AG10803 (cell line): ENCODE results near the gene ACR.

ENCODE experiments used
- DNase-seq: peaks from one replicate; pipeline ENCODE4 v3.0.0; 2010; ENCODE audit warnings: low read depth
- H3K4me3 ChIP-seq: 2 replicates; pipeline ENCODE4 v1.5.1; 2011; ENCODE audit warnings: mild to moderate bottlenecking, low read length, control low read depth
- CTCF ChIP-seq: conservative IDR thresholded peaks from 2 replicates; pipeline ENCODE4 v1.5.1; 2011; ENCODE audit warnings: mild to moderate bottlenecking, low read length, control low read depth, inconsistent platforms

Gene ACR

GRCh38 chr22:50737728-50738648 lies at the start of gene ACR:
TSS of gene ACR (plus strand) at chr22:50738204. CDS start at chr22:50738236, 32 bp downstream.
- no peak for DNase-seq
- TF ChIP-seq CTCF: no peak
- no peak within 1 kb of the TSS for H3K4me3 ChIP-seq

- H3K4me3 ChIP-seq: no peak overlapping the region
- DNase-seq: no peak
- TF ChIP-seq CTCF: no peak
Measured at GRCh38 chr22:50688448-50688847, 49.6 kb upstream of the ACR start.

GRCh38 chr22:50691521-50691920 lies 46.5 kb upstream of the ACR start:
- H3K4me3 ChIP-seq: no peak overlapping the region
- DNase-seq: peak; percentile 29
- peak; percentile 63 for TF ChIP-seq CTCF

- no peak overlapping the region for H3K4me3 ChIP-seq
- TF ChIP-seq CTCF: no peak
- DNase-seq: no peak
Measured at GRCh38 chr22:50693462-50693861, 44.5 kb upstream of the ACR start.

- TF ChIP-seq CTCF: no peak
- DNase-seq: peak; percentile 14
- no peak overlapping the region for H3K4me3 ChIP-seq
Measured at GRCh38 chr22:50694099-50694605, 43.9 kb upstream of the ACR start.

- TF ChIP-seq CTCF: no peak
- no peak overlapping the region for H3K4me3 ChIP-seq
- no peak for DNase-seq
Measured at GRCh38 chr22:50694766-50695420, 43.1 kb upstream of the ACR start.
